Measurements from ENCODE around the gene EYA3.

- TF ChIP-seq POLR2A (IDR thresholded peaks at IDR 0.05; ENCODE audit: low read depth, low read length) (no peak), POLR2AphosphoS5 (IDR thresholded peaks at IDR 0.05; ENCODE audit: low read depth, low read length) (no peak), TAF1 (IDR thresholded peaks at IDR 0.05; ENCODE audit: borderline replicate concordance, low read depth, low read length) (no peak)
These were observed 57.2 kb downstream of the EYA3 start for GRCh38 chr1:28031173-28031572.
